RWPE1 (cell line): Measurements from ENCODE around the gene CBX8.

Experiments
- CTCF ChIA-PET: fragments of 350-600 bp; sonication (Branson Sonifier 250); formaldehyde crosslinking; extraction: SDS; loops from one replicate; lab custom pipeline; 2021; lab: Yijun Ruan, JAX
- POLR2A ChIA-PET: fragments of 400-600 bp; formaldehyde crosslinking; extraction: SDS; loops from one replicate; lab custom pipeline; 2020; ENCODE audit warnings: antibody characterized with exemption; ENCODE audit not compliant: low non-redundant PET; lab: Yijun Ruan, JAX
- DNase-seq: peaks from one replicate; pipeline ENCODE4 v3.0.0; 2012; ENCODE audit warnings: low spot score
- H3K27ac ChIP-seq: fragments of 450-650 bp; 2 replicates; pipeline ENCODE4 v1.5.1; 2017
- CTCF ChIP-seq: fragments of 450-650 bp; conservative IDR thresholded peaks from 2 replicates; pipeline ENCODE4 v1.5.1; 2017; ENCODE audit warnings: low read depth, mild to moderate bottlenecking

Gene CBX8

GRCh38 chr17:79812353-79813258 is 15.7 kb upstream of the CBX8 start:
- TF ChIP-seq CTCF: no peak
- DNase-seq: no peak
- H3K27ac ChIP-seq: no peak overlapping the region
- CTCF ChIA-PET: interaction anchor here (0.9 to 2.5 kb wide), 5 partner anchors 23 to 107 kb away, joined by 4 to 14 read pairs (median 11); partner anchors contain the start of gene CBX4
- POLR2A ChIA-PET: interaction anchor here (1.1 kb wide), 1 partner anchor 26 kb away, joined by 7 read pairs; no protein-coding TSS in a partner anchor

GRCh38 chr17:79811868-79812352 is 15.0 kb upstream of the CBX8 start:
- DNase-seq: no peak
- no peak overlapping the region for H3K27ac ChIP-seq
- no peak for TF ChIP-seq CTCF
- ChIA-PET POLR2A (interaction anchor here (0.5 to 1.1 kb wide), 2 partner anchors 27 to 182 kb away, joined by 3 to 7 read pairs; no protein-coding TSS in a partner anchor), CTCF (interaction anchor here (0.6 to 2.1 kb wide), 8 partner anchors 14 to 188 kb away, joined by 3 to 14 read pairs (median 4); partner anchors contain the start of gene CBX4)

- CTCF ChIA-PET: interaction anchor here (0.6 to 2.1 kb wide), 19 partner anchors 12 to 419 kb away, joined by 3 to 14 read pairs (median 3); partner anchors contain the start of genes CBX2 and CBX4
- peak; percentile 66 for TF ChIP-seq CTCF
- POLR2A ChIA-PET: interaction anchor here (0.5 kb wide), 1 partner anchor 183 kb away, joined by 3 read pairs; no protein-coding TSS in a partner anchor
- DNase-seq: no peak
- no peak overlapping the region for H3K27ac ChIP-seq
Measured at GRCh38 chr17:79811011-79811867, 14.4 kb upstream of the CBX8 start.

GRCh38 chr17:79810130-79811010 is 13.5 kb upstream of the CBX8 start:
- TF ChIP-seq CTCF: no peak
- ChIA-PET POLR2A (no interaction called here), CTCF (interaction anchor here (0.6 to 2.1 kb wide), 16 partner anchors 9 to 198 kb away, joined by 3 to 14 read pairs (median 3); partner anchors contain the start of genes CBX2 and CBX4)
- peak; percentile 87 for DNase-seq
- no peak overlapping the region for H3K27ac ChIP-seq

- H3K27ac ChIP-seq: no peak overlapping the region
- POLR2A ChIA-PET: no interaction called here
- CTCF ChIA-PET: interaction anchor here (0.6 to 1.2 kb wide), 4 partner anchors 20 to 580 kb away, joined by 3 to 6 read pairs (median 4); no protein-coding TSS in a partner anchor
- no peak for DNase-seq
- no peak for TF ChIP-seq CTCF
Measured at GRCh38 chr17:79809530-79810129, 12.8 kb upstream of the CBX8 start.
